Measurements from ENCODE around the gene ACTR2.
"Not testable (repeated sequence)": the region's sequence is repeated elsewhere in the genome, so short reads cannot be mapped to it uniquely, and the experiment has no call there.

Gene ACTR2

DNA sequence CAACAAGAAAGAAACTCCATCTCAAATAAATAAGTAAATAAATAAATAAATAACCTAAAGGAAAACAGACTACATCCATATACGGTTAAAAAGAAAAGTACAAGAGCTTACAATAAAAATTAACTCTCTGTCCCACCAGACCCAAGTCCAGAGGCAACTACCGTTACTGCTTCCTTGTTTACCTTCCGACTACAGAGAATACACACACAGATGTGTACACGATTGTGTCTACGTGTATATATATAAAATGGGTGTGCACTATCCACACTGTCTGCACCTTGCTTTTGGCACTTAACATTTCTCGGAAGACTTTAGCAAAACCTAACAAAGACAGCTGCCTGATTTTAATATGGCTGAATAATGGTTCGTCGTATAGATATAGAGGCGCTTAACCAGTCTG is 69.9 kb downstream of the ACTR2 start:
- H3K27me3 Mint-ChIP-seq = peaks cover 16% of the 10 kb centered on the region
- H3K9me3 Mint-ChIP-seq = no peaks in the 10 kb centered on the region
- H3K4me1 Mint-ChIP-seq (ENCODE audit: low read depth) = peaks cover 18% of the 10 kb centered on the region
- intact Hi-C loops (cut with micrococcal nuclease) = no loop called here
- H3K27ac Mint-ChIP-seq = no peak overlapping the region
- no peaks in the 10 kb centered on the region for H3K36me3 Mint-ChIP-seq (ENCODE audit: low read depth)
- H3K4me3 Mint-ChIP-seq = no peak overlapping the region

DNA sequence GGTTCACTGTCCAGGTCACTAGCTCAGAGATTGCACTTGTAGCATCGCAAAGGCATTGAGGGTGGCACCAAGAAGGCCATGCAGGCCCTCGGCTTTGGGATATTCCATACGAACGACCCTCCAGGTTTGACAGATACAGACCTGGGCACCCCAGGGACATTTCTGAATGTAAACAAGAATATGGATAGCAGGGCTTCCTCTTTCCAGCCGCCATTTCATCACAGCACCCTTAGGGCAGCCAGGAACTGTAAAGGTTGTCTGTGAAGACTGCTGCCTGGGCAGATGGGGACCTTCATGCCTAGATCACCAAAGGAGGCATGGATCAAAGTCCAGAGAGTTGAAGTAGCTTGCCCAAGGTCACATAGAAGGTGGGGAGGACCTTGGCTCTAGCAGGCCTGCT is 70.5 kb downstream of the ACTR2 start:
- intact Hi-C loops (cut with micrococcal nuclease) = no loop called here
- H3K4me3 Mint-ChIP-seq = no peak overlapping the region
- H3K36me3 Mint-ChIP-seq (ENCODE audit: low read depth) = no peaks in the 10 kb centered on the region
- H3K4me1 Mint-ChIP-seq (ENCODE audit: low read depth) = peaks cover 18% of the 10 kb centered on the region
- no peaks in the 10 kb centered on the region for H3K9me3 Mint-ChIP-seq
- H3K27ac Mint-ChIP-seq = no peak overlapping the region
- peaks cover 16% of the 10 kb centered on the region for H3K27me3 Mint-ChIP-seq

DNA sequence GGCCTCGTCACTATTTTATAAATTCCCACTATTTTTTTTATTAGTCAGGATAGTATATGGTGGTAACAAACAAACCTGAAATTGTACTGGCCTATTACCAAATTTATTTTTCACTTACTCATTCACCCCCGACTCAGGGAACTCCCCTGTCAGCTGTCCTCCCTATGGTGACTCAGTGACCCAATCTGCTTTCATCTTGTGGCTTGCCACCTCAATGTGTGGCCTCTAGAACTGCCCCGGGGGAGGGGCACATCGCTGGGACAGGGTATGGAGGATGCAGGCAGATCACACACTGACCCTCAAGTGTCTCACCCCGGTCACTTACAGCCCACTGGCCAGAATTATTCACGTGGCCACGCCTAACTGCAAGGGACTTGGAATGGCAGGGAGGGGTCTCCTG is 71.6 kb downstream of the ACTR2 start:
- H3K4me3 Mint-ChIP-seq = no peak overlapping the region
- intact Hi-C loops (cut with micrococcal nuclease) = no loop called here
- H3K9me3 Mint-ChIP-seq = no peaks in the 10 kb centered on the region
- peaks cover 18% of the 10 kb centered on the region for H3K4me1 Mint-ChIP-seq (ENCODE audit: low read depth)
- peaks cover 15% of the 10 kb centered on the region for H3K27me3 Mint-ChIP-seq
- no peak overlapping the region for H3K27ac Mint-ChIP-seq
- no peaks in the 10 kb centered on the region for H3K36me3 Mint-ChIP-seq (ENCODE audit: low read depth)

DNA sequence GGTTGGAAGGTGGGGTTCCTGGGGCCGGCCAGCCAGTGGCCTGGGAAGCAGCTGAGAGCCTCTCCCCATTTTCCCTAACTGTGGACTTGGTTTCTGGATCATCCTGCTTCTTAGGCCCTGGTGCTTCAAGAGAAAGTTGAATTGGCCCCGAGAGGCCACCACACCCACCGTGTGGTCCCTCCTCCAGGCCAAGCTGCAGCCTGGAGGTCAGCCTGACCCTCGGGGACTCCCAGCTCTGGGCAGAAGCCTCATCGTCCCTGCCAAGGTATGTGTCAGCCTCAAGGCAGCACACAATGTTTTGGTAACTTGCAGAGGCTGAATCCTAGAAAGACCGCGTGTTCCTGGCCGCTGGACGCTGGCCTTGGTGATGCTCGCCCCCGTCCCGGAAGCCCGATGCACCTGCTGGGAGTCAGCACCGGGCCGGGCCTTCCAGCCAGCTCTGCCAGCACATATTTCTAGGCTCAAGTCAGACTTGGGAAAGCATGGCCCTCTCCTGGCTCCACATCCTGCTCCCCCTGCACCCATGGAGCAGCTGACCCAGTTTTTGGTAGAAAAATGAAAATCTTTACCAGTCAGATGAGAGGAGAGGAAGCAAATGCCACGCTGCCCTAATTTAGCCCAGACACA is 72.6 kb downstream of the ACTR2 start:
- Mint-ChIP-seq H3K27ac (no peak overlapping the region), H3K27me3 (peaks cover 15% of the 10 kb centered on the region), H3K4me3 (no peak overlapping the region), H3K36me3 (ENCODE audit: low read depth) (no peaks in the 10 kb centered on the region), H3K4me1 (ENCODE audit: low read depth) (peaks cover 18% of the 10 kb centered on the region), H3K9me3 (no peaks in the 10 kb centered on the region)
- intact Hi-C loops (cut with micrococcal nuclease) = no loop called here

DNA sequence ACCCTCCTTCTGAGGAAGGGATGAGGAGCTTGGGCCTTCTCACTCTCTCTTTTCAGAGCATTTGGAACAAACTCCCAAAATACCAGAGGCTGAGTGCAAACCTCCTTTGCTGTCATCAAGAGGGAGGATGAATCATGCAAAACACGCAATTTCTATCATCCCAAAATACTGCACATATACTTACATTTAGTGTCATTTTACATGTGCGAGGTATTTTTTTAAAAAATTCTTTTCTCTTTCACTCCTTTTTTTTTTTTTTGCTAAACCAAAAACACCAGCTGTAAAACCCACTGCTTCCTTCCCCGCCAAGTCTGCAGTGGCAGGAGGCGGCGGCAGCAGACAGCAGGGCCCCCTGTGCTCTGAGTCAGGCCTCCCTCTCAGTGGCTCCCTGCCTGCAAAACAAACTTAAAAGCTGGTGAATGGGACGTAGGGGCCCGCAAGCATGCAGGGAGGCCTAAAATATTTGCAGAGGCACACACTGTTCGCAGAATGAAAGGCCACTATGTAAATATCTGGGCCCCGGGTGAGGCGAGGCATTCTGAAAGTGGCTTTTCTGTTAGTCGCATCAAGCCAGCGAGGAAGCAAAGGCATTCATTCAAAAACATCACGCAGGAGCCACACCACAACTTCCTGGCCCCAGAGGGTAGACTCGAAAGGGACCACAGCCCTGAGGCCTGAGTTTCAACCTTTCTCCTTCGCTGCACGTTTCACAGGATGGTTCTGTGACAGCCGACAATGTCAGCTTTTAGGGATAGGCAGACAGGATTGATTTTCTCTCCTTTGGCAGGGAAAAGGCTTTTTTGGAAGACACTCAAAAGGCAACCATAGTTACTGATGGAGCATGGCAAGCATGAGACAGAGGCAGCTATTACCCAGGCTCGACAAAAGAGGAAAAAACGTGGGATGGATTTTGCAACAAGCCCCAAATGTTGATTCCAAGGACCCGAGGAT is 73.4 kb downstream of the ACTR2 start:
- peaks cover 15% of the 10 kb centered on the region for H3K27me3 Mint-ChIP-seq

DNA sequence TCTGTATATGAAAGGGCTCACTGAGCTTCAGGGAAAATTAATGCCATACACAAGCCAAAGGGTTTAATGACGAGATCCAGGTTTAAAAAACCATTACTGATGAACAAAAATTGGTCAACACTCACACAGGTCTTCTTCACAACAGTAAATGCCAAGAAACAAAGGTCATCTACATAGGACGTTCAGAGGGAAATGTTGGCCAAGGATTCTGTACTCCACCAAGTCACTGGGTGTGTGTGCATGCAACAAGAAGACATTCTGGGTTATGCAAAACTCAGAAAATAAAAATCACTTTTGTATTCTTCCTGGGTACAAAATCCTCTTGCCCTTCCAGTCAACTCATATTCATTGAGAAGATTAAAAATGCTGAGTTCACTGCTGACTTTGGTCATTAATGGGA is 78.3 kb downstream of the ACTR2 start:
- Mint-ChIP-seq H3K4me1 (ENCODE audit: low read depth) (peaks cover 15% of the 10 kb centered on the region), H3K27ac (no peak overlapping the region), H3K4me3 (no peak overlapping the region), H3K36me3 (ENCODE audit: low read depth) (peaks cover under 1% of the 10 kb centered on the region), H3K27me3 (peaks cover 14% of the 10 kb centered on the region), H3K9me3 (no peaks in the 10 kb centered on the region)
- intact Hi-C loops (cut with micrococcal nuclease) = no loop called here

More for the DNA sequence above, 73.4 kb downstream of the ACTR2 start:
- intact Hi-C loops (cut with micrococcal nuclease) = no loop called here
- Mint-ChIP-seq H3K27ac (no peak overlapping the region), H3K9me3 (no peaks in the 10 kb centered on the region), H3K4me1 (ENCODE audit: low read depth) (peaks cover 18% of the 10 kb centered on the region), H3K36me3 (ENCODE audit: low read depth) (no peaks in the 10 kb centered on the region), H3K4me3 (no peak overlapping the region)

DNA sequence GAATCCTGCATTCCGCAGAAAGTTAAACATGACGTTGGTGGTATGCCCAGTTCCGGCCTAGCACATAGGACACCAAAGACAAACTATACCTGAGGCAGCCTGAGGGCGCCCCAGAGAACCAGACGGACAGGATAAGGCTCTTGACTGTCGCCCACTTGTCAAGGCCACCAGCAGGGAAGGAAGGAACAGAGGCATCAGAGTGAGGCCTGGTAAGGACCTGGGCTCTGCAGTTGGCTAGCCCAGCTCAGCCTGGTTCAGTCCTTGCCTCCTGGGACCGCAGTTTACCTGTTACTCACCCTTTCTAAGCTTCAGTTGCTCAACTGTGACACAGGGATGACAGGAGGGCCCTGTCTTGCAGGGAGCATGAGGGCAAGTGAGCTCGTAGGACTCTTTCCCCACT is 82.1 kb downstream of the ACTR2 start:
- peaks cover 8% of the 10 kb centered on the region for H3K4me1 Mint-ChIP-seq (ENCODE audit: low read depth)
- H3K27me3 Mint-ChIP-seq = no peaks in the 10 kb centered on the region
- H3K27ac Mint-ChIP-seq = no peak overlapping the region
- H3K9me3 Mint-ChIP-seq = no peaks in the 10 kb centered on the region
- H3K36me3 Mint-ChIP-seq (ENCODE audit: low read depth) = peaks cover 31% of the 10 kb centered on the region
- intact Hi-C loops (cut with micrococcal nuclease) = no loop called here
- no peak overlapping the region for H3K4me3 Mint-ChIP-seq

DNA sequence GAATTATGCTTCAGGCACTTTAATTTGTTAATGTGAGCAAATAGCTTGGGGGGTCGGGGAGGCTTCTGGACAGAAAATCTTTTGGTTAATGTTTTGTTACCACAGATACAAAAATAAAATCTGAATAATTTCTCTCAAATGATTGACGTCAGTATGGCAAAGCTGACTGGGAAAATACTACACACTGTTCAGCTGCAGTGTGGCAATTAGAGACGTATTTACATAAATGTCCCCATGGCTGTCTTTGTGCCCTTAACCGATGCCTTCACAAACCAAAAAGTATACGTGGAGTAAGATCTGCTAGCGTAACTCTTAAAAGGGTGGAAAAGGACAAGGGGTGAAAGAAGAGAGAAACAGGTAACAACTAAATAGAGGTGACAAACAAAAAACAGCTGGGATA is 83.4 kb downstream of the ACTR2 start:
- Mint-ChIP-seq H3K9me3 (no peaks in the 10 kb centered on the region), H3K4me1 (ENCODE audit: low read depth) (peaks cover 8% of the 10 kb centered on the region), H3K27ac (no peak overlapping the region), H3K36me3 (ENCODE audit: low read depth) (peaks cover 33% of the 10 kb centered on the region), H3K27me3 (no peaks in the 10 kb centered on the region), H3K4me3 (no peak overlapping the region)
- intact Hi-C loops (cut with micrococcal nuclease) = no loop called here

DNA sequence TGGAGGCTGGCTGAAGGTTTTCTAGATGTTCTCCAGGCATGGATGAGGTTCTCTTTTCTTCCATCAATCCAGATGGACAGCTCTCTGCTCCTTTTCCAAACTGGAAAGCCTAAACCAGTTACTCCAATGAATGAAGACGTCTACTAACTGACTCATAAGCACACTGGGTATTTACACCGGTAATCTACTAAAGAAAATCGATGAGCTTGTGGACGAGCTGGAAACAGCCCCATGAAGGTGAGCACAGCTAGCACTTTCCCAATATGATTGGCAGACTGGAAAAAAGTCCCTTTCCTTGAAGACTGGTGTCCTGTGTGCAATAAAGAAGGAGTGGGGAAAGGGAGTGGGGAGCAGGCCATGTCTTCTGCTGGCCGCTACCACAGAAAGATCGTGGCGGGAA is 84.0 kb downstream of the ACTR2 start:
- no peaks in the 10 kb centered on the region for H3K27me3 Mint-ChIP-seq
- peaks cover 8% of the 10 kb centered on the region for H3K4me1 Mint-ChIP-seq (ENCODE audit: low read depth)
- intact Hi-C loops (cut with micrococcal nuclease) = no loop called here
- no peak overlapping the region for H3K27ac Mint-ChIP-seq
- H3K4me3 Mint-ChIP-seq = no peak overlapping the region
- no peaks in the 10 kb centered on the region for H3K9me3 Mint-ChIP-seq
- H3K36me3 Mint-ChIP-seq (ENCODE audit: low read depth) = peaks cover 38% of the 10 kb centered on the region

DNA sequence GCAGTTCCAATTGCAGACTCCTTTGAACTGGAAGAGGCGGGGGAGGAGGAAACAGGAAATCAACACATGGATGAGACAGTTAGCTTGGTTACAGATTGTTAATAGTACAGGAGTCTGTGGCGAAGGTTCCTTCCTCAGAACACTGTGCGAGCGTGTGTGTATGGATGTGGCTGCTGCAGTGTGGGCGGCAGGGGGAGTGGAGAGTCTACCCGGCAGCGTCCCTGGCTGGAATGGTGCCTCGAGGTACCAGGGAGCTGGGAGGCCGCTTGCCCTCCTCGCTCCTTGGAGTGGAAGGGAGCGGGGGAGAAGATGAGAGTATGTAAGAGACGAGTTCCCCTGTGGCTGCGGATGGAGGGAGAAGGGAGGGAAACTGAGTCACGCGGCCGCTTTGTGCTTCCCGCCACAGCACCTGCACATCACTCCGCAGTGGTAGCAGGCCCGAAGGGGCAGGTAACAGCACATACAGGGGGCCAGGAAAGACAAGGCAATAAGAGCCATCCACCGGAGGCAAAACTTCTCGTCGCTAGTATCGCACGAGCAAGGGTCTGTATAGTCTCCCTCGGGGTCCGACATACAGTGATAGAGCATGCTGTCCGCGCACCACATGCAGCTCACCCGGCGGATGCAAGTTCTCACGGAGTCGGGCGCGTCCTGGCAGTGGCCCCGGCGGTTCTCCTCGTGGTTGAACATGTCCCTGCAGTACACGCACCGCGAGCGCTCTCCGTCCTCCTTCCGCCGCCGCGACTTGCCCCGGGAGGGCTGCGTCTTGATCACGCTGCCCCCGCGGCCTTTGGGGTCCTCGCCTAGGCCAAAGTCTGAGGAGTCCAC is 85.7 kb downstream of the ACTR2 start:
- no peak overlapping the region for H3K4me3 Mint-ChIP-seq
- H3K27ac Mint-ChIP-seq = no peak overlapping the region
- no peaks in the 10 kb centered on the region for H3K9me3 Mint-ChIP-seq
- H3K27me3 Mint-ChIP-seq = no peaks in the 10 kb centered on the region
- peaks cover 48% of the 10 kb centered on the region for H3K36me3 Mint-ChIP-seq (ENCODE audit: low read depth)
- intact Hi-C loops (cut with micrococcal nuclease) = no loop called here
- H3K4me1 Mint-ChIP-seq (ENCODE audit: low read depth) = peaks cover 8% of the 10 kb centered on the region

DNA sequence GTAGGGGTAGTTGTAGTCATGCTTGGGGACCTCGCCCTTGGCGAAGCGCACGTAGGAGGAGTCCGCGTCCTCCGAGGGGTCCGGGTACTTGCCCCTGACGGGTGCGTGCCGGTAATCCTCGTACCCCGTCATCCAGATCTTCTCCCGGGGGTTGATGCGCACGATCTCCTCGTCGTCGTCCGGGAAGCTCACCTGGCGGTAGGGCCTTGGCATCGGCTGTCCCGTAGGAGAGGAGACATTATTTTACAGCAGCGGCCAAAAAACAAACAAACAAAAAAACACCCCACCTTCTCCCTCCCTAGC is 86.3 kb downstream of the ACTR2 start:
- peaks cover 8% of the 10 kb centered on the region for H3K4me1 Mint-ChIP-seq (ENCODE audit: low read depth)
- no peak overlapping the region for H3K27ac Mint-ChIP-seq
- H3K36me3 Mint-ChIP-seq (ENCODE audit: low read depth) = peaks cover 48% of the 10 kb centered on the region
- no peak overlapping the region for H3K4me3 Mint-ChIP-seq
- H3K27me3 Mint-ChIP-seq = no peaks in the 10 kb centered on the region
- H3K9me3 Mint-ChIP-seq = no peaks in the 10 kb centered on the region
- intact Hi-C loops (cut with micrococcal nuclease) = no loop called here

DNA sequence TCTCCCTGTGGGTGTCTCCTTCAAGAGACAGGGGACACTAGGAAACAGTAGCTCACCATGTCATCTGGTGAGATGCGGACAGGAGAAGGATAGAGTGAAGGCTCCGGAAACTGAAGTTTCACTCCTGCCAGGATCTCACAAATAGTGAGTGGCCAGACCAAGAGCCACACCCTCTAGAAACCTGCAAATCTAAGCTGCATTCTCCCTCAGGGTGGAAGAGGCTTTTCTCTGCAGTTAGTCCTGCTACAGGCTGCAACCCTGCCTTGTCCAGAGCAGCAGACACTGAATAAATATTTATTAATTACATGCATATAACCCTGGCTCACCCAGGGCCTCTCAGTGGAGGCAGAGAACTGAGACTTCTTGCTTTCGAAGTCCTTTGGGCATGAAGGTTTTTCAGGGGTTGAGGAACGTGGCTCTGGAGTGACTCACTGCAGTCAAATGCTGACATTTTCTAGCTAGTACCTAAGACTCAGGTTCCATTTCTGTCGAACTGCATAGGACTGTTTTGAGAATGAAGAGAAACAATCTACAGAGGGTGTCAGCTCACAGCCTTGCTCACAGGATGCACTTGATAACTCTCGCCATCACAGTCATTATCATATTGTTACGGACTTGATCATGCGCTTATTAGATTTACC is 87.3 kb downstream of the ACTR2 start:
- Mint-ChIP-seq H3K27ac (no peak overlapping the region), H3K4me1 (ENCODE audit: low read depth) (peaks cover 8% of the 10 kb centered on the region), H3K36me3 (ENCODE audit: low read depth) (peaks cover 48% of the 10 kb centered on the region), H3K27me3 (no peaks in the 10 kb centered on the region), H3K9me3 (no peaks in the 10 kb centered on the region), H3K4me3 (no peak overlapping the region)
- intact Hi-C loops (cut with micrococcal nuclease) = no loop called here

DNA sequence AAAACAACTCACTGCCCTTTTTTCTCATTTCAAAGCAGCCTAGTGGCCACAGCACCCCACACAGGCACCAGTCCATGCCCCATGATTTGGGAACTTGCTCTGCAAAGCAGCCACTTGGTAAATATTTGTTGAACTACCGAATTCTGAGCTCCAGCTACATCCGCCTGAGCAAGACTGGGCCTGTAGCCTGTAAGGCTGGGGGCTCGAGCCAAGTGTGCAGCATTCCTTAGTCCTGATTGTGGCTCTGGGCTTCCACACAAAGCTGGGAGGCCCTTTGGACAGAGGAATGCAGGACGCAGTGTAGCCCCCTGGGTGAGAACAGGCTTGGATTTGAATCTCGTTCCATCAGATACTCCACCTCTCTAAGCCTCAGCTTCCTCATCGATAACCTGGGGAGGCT is 88.4 kb downstream of the ACTR2 start:
- Mint-ChIP-seq H3K27ac (no peak overlapping the region), H3K4me3 (no peak overlapping the region)

DNA sequence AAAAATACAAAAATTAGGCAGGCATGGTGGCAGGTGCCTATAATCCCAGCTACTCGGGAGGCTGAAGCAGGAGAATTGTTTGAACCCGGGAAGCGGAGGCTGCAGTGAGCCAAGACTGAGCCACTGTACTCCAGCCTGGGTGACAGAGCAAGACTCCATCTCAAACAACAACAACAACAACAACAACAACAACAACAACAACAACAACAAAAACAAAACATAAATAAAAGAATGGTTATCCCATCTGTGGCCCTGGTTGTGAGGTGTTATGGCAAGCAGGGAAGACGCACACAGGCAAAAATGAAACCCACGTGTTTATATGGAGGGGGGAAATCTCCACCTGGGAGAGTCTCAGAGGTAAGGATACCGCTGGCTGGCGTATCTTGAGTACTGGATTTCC is 89.7 kb downstream of the ACTR2 start:
- intact Hi-C loops (cut with micrococcal nuclease) = not testable (repeated sequence)

More for the DNA sequence above, 88.4 kb downstream of the ACTR2 start:
- intact Hi-C loops (cut with micrococcal nuclease) = no loop called here
- Mint-ChIP-seq H3K4me1 (ENCODE audit: low read depth) (no peaks in the 10 kb centered on the region), H3K27me3 (no peaks in the 10 kb centered on the region), H3K36me3 (ENCODE audit: low read depth) (peaks cover 46% of the 10 kb centered on the region), H3K9me3 (no peaks in the 10 kb centered on the region)

More for the DNA sequence above, 89.7 kb downstream of the ACTR2 start:
- not testable (repeated sequence) for H3K27ac Mint-ChIP-seq; H3K9me3 Mint-ChIP-seq; H3K4me3 Mint-ChIP-seq; H3K4me1 Mint-ChIP-seq (ENCODE audit: low read depth); H3K27me3 Mint-ChIP-seq
- peaks cover 39% of the 10 kb centered on the region for H3K36me3 Mint-ChIP-seq (ENCODE audit: low read depth)

Measured in dendritic cell treated with granulocyte-macrophage colony-stimulating factor and Interleukin-4, amounts not matched to agents 40 ng/mL and 50 ng/mL, for 4 days (primary cell).